Activated effector memory CD4-positive, alpha-beta T cell treated with Interleukin-2 at 50 U/mL for 16 hours (primary cell): ENCODE results near the gene OLFML2B.
A peak's percentile ranks its signal among the peaks of the same experiment; 100 is the strongest.
"Not testable (repeated sequence)": the region's sequence is repeated elsewhere in the genome, so short reads cannot be mapped to it uniquely, and the experiment has no call there.

Experiments
- DNase-seq: peaks from one replicate; pipeline ENCODE4 v3.0.0-alpha.2; 2020

Gene OLFML2B

DNA sequence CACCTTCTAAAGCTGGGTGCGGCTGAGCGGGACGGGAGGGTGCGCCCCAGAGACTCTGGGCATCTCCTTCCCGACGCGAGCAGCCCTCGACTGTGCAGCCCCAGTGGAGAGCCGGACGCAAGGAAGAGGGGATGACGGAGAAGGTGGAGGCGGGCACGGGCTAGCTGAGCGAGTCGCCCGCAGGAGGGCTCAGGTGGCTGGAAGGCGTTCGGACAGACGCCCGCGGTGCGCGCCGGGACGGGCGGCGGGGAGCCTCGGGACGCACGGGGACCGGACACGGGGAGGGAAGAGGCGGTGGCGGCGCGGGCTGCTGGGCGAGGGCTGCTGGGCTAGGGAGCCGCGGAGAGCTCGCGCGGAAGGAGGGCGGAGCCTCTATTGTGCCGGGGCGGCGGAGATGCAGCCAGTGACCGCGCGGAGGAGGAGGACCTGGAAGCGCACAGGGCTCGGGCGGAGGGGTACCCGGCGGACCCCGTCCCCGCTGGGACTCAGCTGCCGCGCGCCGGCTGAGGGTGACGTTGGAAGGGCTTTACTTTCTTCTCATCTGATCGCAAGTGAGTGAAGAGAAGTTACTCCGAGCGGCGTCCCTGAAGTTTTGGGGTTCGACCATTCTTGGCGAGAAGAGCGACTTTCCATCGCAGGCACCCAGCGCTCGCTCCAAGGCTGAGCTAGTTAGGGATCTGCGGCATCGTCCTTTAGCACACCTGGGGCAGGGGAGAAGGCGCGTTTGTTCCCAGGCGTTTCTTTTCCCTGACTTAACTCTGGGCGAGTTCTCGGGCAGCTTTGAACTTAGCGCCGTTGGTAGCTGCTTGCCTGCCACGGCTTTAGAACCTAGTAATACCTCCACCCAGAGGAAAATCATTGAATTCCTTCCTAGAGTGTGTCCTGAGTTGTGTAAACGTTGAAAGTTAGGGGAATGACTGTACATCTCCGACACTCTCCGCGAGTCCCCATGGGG, at the start of gene OLFML2B:
Gene OLFML2B (minus strand): TSS at position 323 of the 955 bp plus-strand sequence. CDS start 439 bp downstream, outside the sequence.
- DNase-seq, result peak; percentile 18

- no peak for DNase-seq
Measured at GRCh38 chr1:162072740-162073139, 49.1 kb upstream of the OLFML2B start.

GRCh38 chr1:162070825-162071224, 47.2 kb upstream of the OLFML2B start:
- DNase-seq, result no peak

DNA sequence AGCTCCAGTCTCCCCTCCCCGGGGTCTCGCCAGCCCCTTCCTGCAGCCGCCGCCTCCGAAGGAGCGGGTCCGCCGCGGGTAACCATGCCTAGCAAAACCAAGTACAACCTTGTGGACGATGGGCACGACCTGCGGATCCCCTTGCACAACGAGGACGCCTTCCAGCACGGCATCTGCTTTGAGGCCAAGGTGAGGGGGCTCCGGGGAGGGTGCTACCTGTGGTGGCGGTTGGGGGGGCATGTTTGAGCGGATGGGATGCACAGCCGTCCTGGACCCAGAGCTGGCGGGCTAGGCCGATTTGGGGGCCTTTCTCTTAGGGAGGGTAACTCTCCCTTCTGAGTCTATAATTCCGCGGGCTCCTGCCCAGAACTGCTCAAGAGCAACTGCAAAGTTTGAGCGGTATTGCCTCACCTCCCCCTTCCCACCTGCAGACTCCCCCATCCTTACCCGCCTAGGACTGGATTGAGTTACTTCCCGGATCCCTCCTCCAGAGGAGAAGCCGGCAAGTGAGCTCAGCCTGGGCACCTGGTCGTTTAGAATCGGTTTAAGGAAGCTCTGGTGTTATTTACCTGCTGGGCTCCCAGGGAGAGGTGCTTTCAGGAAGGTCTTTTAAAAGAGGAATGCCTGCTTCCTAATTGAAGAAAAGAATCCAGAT, 46.6 kb upstream of the OLFML2B start:
- no peak for DNase-seq

DNA sequence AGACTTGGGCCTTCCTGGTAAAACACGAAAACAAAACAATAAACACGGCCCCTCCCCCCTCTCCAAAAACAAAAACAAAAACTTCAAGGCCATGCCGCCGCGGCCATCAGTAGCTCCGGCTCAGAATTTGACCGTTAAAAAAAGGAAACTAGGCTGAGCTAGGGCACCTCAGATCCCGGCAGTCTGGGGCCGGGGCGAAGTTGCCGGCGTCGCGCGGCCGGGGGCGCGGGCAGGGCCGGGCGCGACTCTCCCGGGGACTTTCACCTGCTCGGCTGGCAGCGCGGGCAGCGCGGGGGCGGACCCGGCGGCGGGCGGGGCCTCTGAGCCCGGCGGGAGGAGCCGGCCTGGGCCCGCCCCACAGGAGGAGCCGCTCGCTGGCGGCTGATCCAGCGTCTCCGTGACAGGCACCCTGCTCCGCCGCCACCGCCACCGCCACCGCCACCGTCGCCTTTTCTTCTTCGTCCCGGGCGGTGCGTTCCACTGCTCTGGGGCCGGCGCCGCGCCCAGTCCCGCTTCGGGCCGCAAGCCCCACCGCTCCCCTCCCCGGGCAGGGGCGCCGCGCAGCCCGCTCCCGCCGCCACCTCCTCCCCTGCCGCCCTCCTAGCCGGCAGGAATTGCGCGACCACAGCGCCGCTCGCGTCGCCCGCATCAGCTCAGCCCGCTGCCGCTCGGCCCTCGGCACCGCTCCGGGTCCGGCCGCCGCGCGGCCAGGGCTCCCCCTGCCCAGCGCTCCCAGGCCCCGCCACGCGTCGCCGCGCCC, 45.8 kb upstream of the OLFML2B start, which contains the start of gene NOS1AP:
Gene NOS1AP (plus strand): TSS at position 358 of the 760 bp plus-strand sequence. CDS start 487 bp downstream, outside the sequence.
- DNase-seq, result peak; percentile 69

GRCh38 chr1:162068301-162068700, 44.6 kb upstream of the OLFML2B start:
- DNase-seq, result no peak

DNA sequence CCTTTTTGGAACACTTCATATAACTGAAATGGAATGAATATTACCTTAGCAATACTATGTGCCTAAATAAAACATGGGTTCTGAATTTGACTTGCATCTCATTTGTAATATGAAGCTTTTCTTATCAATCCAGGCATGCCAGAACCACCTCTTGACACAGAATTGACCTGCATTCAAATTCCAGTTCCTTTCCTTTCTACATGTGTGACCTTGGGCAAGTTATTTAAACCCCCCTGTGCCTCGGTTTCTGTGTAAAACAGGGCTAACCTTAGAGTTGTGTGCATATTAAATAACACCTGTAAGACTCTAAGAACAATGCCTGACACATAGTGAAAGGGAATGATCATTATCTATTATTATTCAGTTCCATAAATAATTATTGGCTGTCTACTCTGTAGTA, 43.8 kb upstream of the OLFML2B start:
- no peak for DNase-seq

- not testable (repeated sequence) for DNase-seq
Measured at GRCh38 chr1:162066836-162067235, 43.2 kb upstream of the OLFML2B start.

GRCh38 chr1:162065016-162065415, 41.3 kb upstream of the OLFML2B start:
- no peak for DNase-seq

DNA sequence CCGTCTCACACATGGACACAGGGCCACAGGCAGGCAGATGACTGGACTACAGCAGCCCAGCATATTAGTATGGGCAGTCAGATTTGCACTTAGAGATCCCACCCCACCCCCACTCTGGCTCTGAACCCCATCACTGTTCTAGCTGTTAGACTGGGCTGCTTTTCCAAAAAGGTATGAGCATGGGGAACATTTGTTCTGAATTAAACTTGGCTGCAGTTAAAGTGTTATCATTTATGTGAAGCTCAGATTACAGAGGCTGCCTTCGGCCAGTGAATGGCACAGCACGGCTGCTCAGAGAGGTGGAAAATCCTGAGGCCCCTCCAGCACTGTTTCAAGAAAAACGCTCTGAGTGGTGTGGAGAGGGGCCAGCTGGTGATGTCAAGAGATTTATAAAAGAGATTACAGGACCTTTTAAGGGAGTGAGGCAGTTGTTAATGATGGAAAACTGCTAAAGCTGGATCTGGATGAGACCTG, 38.9 kb upstream of the OLFML2B start:
- no peak for DNase-seq

DNA sequence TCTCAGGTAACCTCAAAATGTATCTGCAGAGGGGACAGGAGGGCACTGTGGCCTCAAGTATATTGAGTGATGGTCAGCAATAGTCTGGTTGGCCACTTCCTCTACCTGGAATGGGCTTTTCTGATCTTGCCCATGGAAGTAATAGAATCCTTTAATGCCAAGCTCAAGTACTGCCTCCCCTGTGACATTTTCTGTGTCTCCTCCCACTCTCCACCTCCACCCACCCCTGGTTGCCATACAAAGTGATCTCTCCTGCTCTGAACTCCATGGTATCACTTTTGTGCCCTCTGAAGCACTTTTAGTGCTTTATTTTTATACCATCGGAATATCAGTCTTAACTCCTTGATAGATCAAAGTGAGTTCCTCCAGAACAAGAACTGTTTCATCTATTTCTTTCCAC, 36.6 kb upstream of the OLFML2B start:
- DNase-seq, result no peak

DNA sequence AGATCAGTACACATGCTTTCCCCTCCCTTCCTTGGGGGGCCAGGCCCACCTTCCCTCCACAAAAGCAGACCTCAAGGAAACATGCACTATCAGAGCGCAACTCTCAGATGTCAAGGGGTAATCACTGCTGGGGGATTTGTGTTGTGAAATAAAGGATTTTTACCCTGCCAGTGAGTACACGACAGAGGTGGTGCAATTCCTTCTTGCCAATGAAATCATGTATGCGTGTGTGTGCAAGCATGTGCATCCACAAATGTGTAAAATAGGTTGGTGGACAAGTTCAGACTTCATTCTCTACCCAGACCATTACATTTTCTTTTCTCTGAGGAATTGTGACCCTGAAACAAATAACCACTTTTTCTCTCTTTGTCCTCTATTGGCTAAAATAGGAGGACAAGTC, 36.1 kb upstream of the OLFML2B start:
- no peak for DNase-seq

DNA sequence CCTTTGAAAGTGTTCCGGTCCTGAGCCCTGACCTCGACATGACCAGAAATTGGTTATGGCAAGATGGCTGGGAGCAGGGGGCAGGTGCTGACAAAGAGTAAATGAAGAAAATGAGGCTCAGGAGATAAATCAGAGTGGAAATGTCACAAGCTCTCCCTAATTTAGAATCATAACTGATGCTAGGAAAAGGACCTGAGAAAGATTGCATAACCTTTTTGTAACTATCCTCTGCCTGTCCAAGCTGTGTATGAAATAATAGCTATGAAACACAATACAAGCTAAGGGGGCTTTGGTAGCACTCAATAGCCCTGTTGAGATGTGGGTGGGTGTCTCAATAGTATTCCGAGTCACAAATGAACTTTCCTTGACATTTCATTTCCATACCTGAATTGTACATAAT, 32.9 kb upstream of the OLFML2B start:
- no peak for DNase-seq

GRCh38 chr1:162056043-162056442, 32.4 kb upstream of the OLFML2B start:
- DNase-seq, result peak; percentile 17

DNA sequence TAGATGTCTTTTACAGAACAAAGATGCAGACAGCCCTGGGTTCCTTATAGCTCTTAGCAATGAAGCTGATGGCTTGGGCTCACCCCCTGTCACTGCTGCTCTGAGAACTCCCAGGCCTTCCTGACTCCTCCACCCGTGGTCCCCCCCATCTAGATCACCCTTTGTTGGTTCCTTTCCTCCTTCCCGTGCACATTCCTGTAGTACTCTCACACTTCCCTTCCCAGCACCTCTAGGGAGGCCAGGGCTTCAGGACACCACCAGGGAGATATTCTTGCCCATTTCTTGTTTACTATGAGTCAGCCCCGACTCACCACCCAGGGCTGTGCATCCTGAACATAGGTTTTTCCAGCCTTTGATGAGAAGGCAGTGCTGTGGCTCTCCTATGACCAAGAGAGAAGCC, 31.4 kb upstream of the OLFML2B start:
- no peak for DNase-seq

DNA sequence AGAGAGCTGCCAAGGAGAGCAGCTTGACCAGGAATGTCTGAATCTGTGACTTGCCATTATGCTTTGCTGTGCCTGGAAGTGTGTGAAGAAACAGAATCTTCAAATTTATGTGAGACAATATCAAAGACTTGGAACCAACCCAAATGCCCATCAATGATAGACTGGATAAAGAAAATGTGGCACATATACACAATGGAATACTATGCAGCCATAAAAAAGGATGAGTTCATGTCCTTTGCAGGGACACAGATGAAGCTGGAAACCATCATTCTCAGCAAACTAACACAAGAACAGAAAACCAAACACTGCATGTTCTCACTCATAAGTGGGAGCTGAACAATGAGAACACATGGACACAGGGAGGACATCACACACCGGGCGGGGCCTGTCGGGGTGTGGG, 30.3 kb upstream of the OLFML2B start:
- DNase-seq, result not testable (repeated sequence)

- no peak for DNase-seq
Measured at GRCh38 chr1:162046921-162047320, 23.3 kb upstream of the OLFML2B start.

DNA sequence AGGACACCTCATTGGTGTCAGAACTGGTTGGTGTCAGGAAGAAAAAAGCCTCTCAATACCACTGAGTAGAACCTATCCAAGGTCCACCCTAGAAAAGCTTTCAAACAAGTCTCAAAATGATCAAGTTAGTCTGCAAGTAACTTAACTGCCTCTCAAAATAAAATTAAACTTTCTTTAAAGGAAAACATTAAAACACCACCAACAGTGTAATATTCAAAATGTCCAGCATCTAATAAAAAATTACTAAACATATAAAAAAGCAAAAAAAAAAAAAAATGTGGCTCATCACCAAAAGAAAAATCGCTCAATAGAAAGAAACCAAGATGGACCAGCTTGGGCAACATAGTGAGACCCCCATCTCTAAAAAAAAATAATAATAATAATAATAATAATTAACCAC, 18.7 kb upstream of the OLFML2B start:
- DNase-seq, result no peak

DNA sequence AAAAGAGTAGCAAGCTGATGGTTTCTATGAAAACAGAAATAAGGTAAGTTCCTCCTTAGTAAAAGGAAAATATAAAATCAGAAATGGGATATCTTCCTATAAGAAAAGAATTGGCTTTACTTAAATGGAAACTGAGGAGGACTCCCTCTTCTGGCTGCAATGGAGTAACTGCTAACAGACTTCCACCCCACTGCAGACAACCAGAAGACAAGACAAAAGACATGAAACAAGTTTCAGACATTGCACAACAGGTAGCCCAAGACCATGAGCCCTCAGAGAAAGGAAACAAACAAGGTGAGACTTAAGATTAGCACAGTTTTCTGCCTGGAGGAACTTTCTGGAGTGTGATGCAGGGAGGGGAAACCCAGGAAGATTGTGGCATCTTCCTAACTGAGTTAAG, 17.0 kb upstream of the OLFML2B start:
- DNase-seq, result no peak

DNA sequence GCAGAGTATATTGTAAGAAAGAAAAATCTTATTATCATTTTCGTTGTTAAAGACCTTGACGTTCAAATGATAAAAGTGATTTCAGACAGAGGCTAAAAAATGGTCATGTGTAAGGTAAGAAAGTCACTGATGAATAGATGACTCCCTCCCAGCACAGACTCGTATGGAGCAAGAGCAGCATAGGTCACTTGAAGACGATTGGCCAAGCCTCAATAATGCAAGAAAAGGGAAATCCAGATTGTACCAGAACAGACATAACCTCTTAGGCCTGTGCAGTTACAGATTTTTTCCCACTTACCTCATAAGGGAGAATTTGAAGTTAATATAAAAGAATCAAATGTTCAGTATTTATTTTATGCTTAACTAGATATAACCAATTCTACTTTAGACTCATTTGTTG, 16.3 kb upstream of the OLFML2B start:
- no peak for DNase-seq

DNA sequence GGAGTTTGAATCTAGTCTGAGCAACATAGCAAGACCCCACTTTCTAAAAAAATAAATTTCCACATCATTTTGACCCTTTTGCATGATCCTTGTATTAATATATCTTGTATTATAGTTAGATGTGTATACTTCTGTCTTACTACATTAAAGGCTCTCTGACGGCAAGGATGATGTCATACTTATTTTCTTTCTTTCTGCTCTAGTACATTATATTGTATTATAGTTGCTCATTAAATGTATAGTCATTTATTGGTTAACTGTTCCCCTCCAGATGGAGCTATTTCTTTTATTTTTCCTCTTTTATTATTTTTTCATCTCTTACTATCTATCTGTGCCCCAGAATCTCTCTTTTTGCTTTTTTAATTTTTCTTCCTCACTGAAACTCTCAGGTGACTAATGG, 15.0 kb upstream of the OLFML2B start:
- DNase-seq, result no peak

- DNase-seq, result no peak
Measured at GRCh38 chr1:162036163-162036562, 12.5 kb upstream of the OLFML2B start.

- no peak for DNase-seq
Measured at GRCh38 chr1:162035241-162035640, 11.6 kb upstream of the OLFML2B start.
